ENCODE data around the gene POGZ.

Gene POGZ

DNA sequence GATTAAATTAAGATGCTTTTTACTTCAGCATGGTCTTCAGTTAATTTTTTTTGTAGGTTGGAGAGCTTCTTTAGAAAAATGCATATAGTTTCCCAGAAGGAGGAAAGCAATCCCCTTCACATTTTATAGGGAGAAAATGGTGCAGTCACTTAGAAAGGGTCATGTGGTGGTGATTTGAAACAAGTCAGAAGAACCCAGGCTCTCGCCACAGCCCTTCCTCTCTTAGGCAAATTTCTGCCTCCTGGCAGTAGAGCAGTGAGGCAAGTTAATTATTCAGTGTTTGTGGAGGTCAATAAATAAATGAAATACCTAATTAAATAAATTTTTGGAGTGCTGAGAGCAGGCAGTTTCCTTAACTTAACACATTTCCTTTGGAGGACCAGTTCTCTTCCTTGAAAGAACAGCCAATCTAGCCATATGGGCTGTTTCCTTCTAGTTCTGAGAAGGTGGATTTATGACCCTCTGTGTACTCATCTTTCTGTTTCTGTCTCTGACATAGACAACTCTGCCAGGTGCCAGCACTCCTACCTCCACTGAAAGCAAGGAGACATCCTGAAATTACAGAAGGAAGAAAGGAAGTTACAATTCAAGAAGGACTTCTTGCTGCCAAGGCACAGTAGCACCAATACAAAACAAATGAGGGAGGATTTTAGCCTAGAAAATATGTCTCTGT lies 19.0 kb upstream of the POGZ start:
- H3K27me3 ChIP-seq (ENCODE audit: insufficient read depth, low read length) = no peaks in the 10 kb centered on the region
- no peak overlapping the region for H3K4me3 ChIP-seq (ENCODE audit: low read depth, low read length, poor library complexity, severe bottlenecking)
- peaks cover 5% of the 10 kb centered on the region for H3K9me3 ChIP-seq (ENCODE audit: low read length)
- H3K9me2 ChIP-seq (ENCODE audit: low read depth, low read length) = no peaks in the 10 kb centered on the region
- no peak overlapping the region for H2AFZ ChIP-seq (ENCODE audit: low read length)
- peaks cover 3% of the 10 kb centered on the region for H3K4me1 ChIP-seq (ENCODE audit: insufficient read depth, low read length, severe bottlenecking)
- H3K79me2 ChIP-seq (ENCODE audit: insufficient read depth, low read length) = no peaks in the 10 kb centered on the region
- no peaks in the 10 kb centered on the region for H4K20me1 ChIP-seq (ENCODE audit: insufficient read depth, low read length)
- TF ChIP-seq, protein P1, sequence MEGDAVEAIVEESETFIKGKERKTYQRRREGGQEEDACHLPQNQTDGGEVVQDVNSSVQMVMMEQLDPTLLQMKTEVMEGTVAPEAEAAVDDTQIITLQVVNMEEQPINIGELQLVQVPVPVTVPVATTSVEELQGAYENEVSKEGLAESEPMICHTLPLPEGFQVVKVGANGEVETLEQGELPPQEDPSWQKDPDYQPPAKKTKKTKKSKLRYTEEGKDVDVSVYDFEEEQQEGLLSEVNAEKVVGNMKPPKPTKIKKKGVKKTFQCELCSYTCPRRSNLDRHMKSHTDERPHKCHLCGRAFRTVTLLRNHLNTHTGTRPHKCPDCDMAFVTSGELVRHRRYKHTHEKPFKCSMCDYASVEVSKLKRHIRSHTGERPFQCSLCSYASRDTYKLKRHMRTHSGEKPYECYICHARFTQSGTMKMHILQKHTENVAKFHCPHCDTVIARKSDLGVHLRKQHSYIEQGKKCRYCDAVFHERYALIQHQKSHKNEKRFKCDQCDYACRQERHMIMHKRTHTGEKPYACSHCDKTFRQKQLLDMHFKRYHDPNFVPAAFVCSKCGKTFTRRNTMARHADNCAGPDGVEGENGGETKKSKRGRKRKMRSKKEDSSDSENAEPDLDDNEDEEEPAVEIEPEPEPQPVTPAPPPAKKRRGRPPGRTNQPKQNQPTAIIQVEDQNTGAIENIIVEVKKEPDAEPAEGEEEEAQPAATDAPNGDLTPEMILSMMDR (IDR thresholded peaks at IDR 0.05; ENCODE audit: low read length) = no peak
- TF ChIP-seq EZH2 (IDR thresholded peaks at IDR 0.05; ENCODE audit: borderline replicate concordance, low read length) = no peak
- H3F3A ChIP-seq (ENCODE audit: insufficient read depth, low read length) = no peaks in the 10 kb centered on the region
- no peak overlapping the region for H3K9ac ChIP-seq (ENCODE audit: low read length)
- no peak overlapping the region for H3K4me2 ChIP-seq (ENCODE audit: low read length)
- no peaks in the 10 kb centered on the region; the same call in 1 of the 2 replicates for H3K36me3 ChIP-seq (ENCODE audit: insufficient read depth, low read length)
- no peak overlapping the region for H3K27ac ChIP-seq (ENCODE audit: low read depth, low read length, poor library complexity, severe bottlenecking)

GRCh38 chr1:151477066-151477465 lies 17.8 kb upstream of the POGZ start:
- no peak overlapping the region for H3K4me2 ChIP-seq (ENCODE audit: low read length)
- no peaks in the 10 kb centered on the region for H3K27me3 ChIP-seq (ENCODE audit: insufficient read depth, low read length)
- no peaks in the 10 kb centered on the region for H3K79me2 ChIP-seq (ENCODE audit: insufficient read depth, low read length)
- no peaks in the 10 kb centered on the region for H3K9me2 ChIP-seq (ENCODE audit: low read depth, low read length)
- no peak overlapping the region for H2AFZ ChIP-seq (ENCODE audit: low read length)
- no peak for TF ChIP-seq EZH2 (IDR thresholded peaks at IDR 0.05; ENCODE audit: borderline replicate concordance, low read length)
- TF ChIP-seq, protein P1 (IDR thresholded peaks at IDR 0.05; ENCODE audit: low read length) = no peak
- no peak overlapping the region for H3K4me3 ChIP-seq (ENCODE audit: low read depth, low read length, poor library complexity, severe bottlenecking)
- H3K36me3 ChIP-seq (ENCODE audit: insufficient read depth, low read length) = no peaks in the 10 kb centered on the region; the same call in 1 of the 2 replicates
- H4K20me1 ChIP-seq (ENCODE audit: insufficient read depth, low read length) = no peaks in the 10 kb centered on the region
- no peaks in the 10 kb centered on the region for H3F3A ChIP-seq (ENCODE audit: insufficient read depth, low read length)
- H3K27ac ChIP-seq (ENCODE audit: low read depth, low read length, poor library complexity, severe bottlenecking) = no peak overlapping the region
- peaks cover 10% of the 10 kb centered on the region for H3K4me1 ChIP-seq (ENCODE audit: insufficient read depth, low read length, severe bottlenecking)
- H3K9me3 ChIP-seq (ENCODE audit: low read length) = peaks cover 2% of the 10 kb centered on the region
- no peak overlapping the region for H3K9ac ChIP-seq (ENCODE audit: low read length)

DNA sequence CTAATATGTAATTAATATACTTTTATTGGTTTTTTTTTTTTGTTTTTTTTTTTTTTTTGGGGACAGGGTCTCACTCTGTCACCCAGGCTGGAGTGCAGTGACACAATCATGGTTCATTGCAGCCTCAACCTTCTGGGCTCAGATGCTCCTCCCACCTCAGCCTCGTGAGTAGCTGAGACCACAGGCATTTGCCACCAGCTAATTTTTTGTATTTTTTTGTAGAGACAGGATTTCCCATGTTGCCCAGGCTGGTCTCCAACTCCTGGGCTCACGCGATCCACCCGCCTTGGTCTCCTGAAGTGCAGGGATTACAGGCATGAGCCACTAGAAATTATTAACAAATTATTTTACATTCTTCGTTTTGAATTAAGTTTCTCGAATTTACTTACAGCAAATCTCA lies 16.8 kb upstream of the POGZ start:
- no peak for TF ChIP-seq EZH2 (IDR thresholded peaks at IDR 0.05; ENCODE audit: borderline replicate concordance, low read length)
- TF ChIP-seq, protein P1 (IDR thresholded peaks at IDR 0.05; ENCODE audit: low read length) = no peak
- Histone ChIP-seq H3K79me2 (ENCODE audit: insufficient read depth, low read length) (no peaks in the 10 kb centered on the region), H3K36me3 (ENCODE audit: insufficient read depth, low read length) (no peaks in the 10 kb centered on the region), H3K4me1 (ENCODE audit: insufficient read depth, low read length, severe bottlenecking) (peaks cover 10% of the 10 kb centered on the region), H3K27ac (ENCODE audit: low read depth, low read length, poor library complexity, severe bottlenecking) (no peak overlapping the region), H3K9ac (ENCODE audit: low read length) (no peak overlapping the region), H4K20me1 (ENCODE audit: insufficient read depth, low read length) (no peaks in the 10 kb centered on the region), H3K4me2 (ENCODE audit: low read length) (no peak overlapping the region), H2AFZ (ENCODE audit: low read length) (no peak overlapping the region), H3K27me3 (ENCODE audit: insufficient read depth, low read length) (no peaks in the 10 kb centered on the region), H3K9me2 (ENCODE audit: low read depth, low read length) (no peaks in the 10 kb centered on the region), H3K9me3 (ENCODE audit: low read length) (no peaks in the 10 kb centered on the region), H3F3A (ENCODE audit: insufficient read depth, low read length) (no peaks in the 10 kb centered on the region), H3K4me3 (ENCODE audit: low read depth, low read length, poor library complexity, severe bottlenecking) (no peak overlapping the region)
